ENCODE results near the gene RGS5.

DNA sequence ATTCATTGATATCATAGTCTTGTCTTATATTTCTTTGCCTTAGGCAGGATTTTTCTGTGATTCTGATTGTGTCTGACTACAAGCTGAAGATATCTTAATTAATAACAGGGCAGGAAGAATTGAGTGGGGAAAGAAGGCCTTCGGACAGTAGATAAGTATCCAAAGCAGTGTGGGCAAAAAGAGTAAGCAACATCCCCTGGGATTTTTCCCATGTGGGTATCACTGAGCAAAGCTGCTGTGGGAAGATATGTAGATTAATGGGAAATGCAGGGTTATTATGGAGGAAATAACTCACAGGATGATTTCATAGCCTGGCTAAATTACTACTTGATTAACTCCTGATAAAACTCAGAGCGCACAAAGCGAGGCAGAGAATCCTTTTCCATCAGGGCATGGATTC is 55.7 kb downstream of the RGS5 start:
- TF ChIP-seq, protein P1, sequence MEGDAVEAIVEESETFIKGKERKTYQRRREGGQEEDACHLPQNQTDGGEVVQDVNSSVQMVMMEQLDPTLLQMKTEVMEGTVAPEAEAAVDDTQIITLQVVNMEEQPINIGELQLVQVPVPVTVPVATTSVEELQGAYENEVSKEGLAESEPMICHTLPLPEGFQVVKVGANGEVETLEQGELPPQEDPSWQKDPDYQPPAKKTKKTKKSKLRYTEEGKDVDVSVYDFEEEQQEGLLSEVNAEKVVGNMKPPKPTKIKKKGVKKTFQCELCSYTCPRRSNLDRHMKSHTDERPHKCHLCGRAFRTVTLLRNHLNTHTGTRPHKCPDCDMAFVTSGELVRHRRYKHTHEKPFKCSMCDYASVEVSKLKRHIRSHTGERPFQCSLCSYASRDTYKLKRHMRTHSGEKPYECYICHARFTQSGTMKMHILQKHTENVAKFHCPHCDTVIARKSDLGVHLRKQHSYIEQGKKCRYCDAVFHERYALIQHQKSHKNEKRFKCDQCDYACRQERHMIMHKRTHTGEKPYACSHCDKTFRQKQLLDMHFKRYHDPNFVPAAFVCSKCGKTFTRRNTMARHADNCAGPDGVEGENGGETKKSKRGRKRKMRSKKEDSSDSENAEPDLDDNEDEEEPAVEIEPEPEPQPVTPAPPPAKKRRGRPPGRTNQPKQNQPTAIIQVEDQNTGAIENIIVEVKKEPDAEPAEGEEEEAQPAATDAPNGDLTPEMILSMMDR (IDR thresholded peaks at IDR 0.05; ENCODE audit: low read depth, low read length) = no peak
- no peak for TF ChIP-seq EZH2phosphoT487 (IDR thresholded peaks at IDR 0.05; ENCODE audit: low read depth)
